ENCODE data around the gene CEP250. TPM values are rescaled to one million over a fixed set of nuclear protein-coding genes. Genes with fewer than 3 reads are reported as not detected.

Gene CEP250
- polyA plus RNA-seq, 1 donor from 2014 or later: 22.0 TPM

DNA sequence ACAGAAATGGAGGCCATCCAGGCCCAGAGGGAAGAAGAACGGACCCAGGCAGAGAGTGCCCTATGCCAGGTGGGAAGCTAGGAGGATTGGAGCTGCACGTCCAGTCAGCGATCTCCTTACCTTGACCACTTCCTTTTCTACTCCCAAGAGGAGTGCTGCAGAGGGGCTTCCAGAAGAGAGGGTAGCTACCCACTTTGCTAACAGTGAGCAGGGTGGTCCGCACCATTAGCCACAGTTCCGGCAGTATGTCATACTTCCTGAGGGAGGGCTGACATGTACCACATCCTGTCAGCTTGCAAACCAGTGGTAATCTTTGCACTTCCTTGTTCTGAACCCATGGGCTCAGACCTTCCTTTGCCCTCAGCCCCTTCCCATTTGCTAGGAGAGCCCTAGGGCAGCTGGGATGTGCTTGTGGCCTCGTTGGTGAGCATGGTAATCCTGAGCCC lies 35.4 kb downstream of the CEP250 start:
- TF ChIP-seq, protein P1, sequence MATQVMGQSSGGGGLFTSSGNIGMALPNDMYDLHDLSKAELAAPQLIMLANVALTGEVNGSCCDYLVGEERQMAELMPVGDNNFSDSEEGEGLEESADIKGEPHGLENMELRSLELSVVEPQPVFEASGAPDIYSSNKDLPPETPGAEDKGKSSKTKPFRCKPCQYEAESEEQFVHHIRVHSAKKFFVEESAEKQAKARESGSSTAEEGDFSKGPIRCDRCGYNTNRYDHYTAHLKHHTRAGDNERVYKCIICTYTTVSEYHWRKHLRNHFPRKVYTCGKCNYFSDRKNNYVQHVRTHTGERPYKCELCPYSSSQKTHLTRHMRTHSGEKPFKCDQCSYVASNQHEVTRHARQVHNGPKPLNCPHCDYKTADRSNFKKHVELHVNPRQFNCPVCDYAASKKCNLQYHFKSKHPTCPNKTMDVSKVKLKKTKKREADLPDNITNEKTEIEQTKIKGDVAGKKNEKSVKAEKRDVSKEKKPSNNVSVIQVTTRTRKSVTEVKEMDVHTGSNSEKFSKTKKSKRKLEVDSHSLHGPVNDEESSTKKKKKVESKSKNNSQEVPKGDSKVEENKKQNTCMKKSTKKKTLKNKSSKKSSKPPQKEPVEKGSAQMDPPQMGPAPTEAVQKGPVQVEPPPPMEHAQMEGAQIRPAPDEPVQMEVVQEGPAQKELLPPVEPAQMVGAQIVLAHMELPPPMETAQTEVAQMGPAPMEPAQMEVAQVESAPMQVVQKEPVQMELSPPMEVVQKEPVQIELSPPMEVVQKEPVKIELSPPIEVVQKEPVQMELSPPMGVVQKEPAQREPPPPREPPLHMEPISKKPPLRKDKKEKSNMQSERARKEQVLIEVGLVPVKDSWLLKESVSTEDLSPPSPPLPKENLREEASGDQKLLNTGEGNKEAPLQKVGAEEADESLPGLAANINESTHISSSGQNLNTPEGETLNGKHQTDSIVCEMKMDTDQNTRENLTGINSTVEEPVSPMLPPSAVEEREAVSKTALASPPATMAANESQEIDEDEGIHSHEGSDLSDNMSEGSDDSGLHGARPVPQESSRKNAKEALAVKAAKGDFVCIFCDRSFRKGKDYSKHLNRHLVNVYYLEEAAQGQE (IDR thresholded peaks at IDR 0.05; ENCODE audit: borderline replicate concordance): no peak
- no peaks in the 10 kb centered on the region for H3K9me2 ChIP-seq (ENCODE audit: insufficient read depth, low read length)
- H3K79me2 ChIP-seq (replicated peaks; ENCODE audit: insufficient read depth, low read length): no peaks in the 10 kb centered on the region
- H3K9me3 ChIP-seq (ENCODE audit: low read length): no peaks in the 10 kb centered on the region
- peaks cover 9% of the 10 kb centered on the region for H3K36me3 ChIP-seq (ENCODE audit: insufficient read depth, low read length)
- no peak overlapping the region for H3K4me2 ChIP-seq (ENCODE audit: low read length)
- no peak overlapping the region for H3K27ac ChIP-seq (ENCODE audit: low read length)
- no peak overlapping the region for H3K4me3 ChIP-seq (ENCODE audit: low read length)
- no peaks in the 10 kb centered on the region for H3K27me3 ChIP-seq (ENCODE audit: insufficient read depth, low read depth, low read length)
- no peak overlapping the region for H2AFZ ChIP-seq (ENCODE audit: low read depth, low read length)
- H4K20me1 ChIP-seq (ENCODE audit: insufficient read depth): no peaks in the 10 kb centered on the region
- H3F3A ChIP-seq (ENCODE audit: insufficient read depth, low read length, poor library complexity, severe bottlenecking): no peaks in the 10 kb centered on the region
- no peak overlapping the region for H3K9ac ChIP-seq (ENCODE audit: low read length)

DNA sequence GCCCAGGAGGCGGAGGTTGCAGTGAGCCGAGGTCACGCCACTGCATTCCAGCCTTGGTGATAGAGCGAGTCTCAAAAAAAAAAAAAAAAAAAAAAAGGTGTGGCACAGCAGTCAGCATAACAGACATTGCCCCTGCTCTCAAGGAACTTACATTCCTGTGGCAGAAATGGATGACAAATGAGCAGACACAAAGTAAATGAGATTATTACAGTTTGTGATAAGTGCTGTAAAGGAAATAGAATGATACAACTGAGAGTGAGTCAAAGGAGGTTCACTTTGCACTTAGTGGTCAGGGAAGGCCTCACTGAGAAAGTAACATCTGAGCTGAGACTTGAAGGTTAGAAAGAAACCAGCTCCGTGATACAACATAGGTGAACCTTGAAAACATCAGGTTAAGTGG lies 36.4 kb downstream of the CEP250 start:
- no peaks in the 10 kb centered on the region for H3F3A ChIP-seq (ENCODE audit: insufficient read depth, low read length, poor library complexity, severe bottlenecking)
- no peak overlapping the region for H2AFZ ChIP-seq (ENCODE audit: low read depth, low read length)
- H3K79me2 ChIP-seq (replicated peaks; ENCODE audit: insufficient read depth, low read length): no peaks in the 10 kb centered on the region
- no peaks in the 10 kb centered on the region for H3K27me3 ChIP-seq (ENCODE audit: insufficient read depth, low read depth, low read length)
- no peaks in the 10 kb centered on the region for H3K9me3 ChIP-seq (ENCODE audit: low read length)
- no peak overlapping the region for H3K4me2 ChIP-seq (ENCODE audit: low read length)
- H4K20me1 ChIP-seq (ENCODE audit: insufficient read depth): no peaks in the 10 kb centered on the region
- TF ChIP-seq EP300 (conservative IDR thresholded peaks at IDR 0.05; ENCODE audit: poor library complexity, severe bottlenecking) (no peak), RAD21 (conservative IDR thresholded peaks at IDR 0.05) (no peak), TAF1 (IDR thresholded peaks at IDR 0.05; ENCODE audit: low read depth) (no peak), EZH2 (IDR thresholded peaks at IDR 0.05; ENCODE audit: borderline replicate concordance, insufficient read depth, low read length, poor library complexity, severe bottlenecking) (no peak), SMC3 (conservative IDR thresholded peaks at IDR 0.05; ENCODE audit: poor library complexity) (no peak), POLR2AphosphoS5 (IDR thresholded peaks at IDR 0.05) (no peak), MXI1 (conservative IDR thresholded peaks at IDR 0.05; ENCODE audit: poor library complexity, severe bottlenecking) (no peak)
- TF ChIP-seq, protein P1 (IDR thresholded peaks at IDR 0.05; ENCODE audit: borderline replicate concordance): no peak
- TF ChIP-seq, protein P2, sequence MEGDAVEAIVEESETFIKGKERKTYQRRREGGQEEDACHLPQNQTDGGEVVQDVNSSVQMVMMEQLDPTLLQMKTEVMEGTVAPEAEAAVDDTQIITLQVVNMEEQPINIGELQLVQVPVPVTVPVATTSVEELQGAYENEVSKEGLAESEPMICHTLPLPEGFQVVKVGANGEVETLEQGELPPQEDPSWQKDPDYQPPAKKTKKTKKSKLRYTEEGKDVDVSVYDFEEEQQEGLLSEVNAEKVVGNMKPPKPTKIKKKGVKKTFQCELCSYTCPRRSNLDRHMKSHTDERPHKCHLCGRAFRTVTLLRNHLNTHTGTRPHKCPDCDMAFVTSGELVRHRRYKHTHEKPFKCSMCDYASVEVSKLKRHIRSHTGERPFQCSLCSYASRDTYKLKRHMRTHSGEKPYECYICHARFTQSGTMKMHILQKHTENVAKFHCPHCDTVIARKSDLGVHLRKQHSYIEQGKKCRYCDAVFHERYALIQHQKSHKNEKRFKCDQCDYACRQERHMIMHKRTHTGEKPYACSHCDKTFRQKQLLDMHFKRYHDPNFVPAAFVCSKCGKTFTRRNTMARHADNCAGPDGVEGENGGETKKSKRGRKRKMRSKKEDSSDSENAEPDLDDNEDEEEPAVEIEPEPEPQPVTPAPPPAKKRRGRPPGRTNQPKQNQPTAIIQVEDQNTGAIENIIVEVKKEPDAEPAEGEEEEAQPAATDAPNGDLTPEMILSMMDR (IDR thresholded peaks at IDR 0.05; ENCODE audit: poor library complexity, severe bottlenecking): no peak
- peaks cover 9% of the 10 kb centered on the region for H3K36me3 ChIP-seq (ENCODE audit: insufficient read depth, low read length)
- no peak overlapping the region for H3K4me3 ChIP-seq (ENCODE audit: low read length)
- H3K27ac ChIP-seq (ENCODE audit: low read length): no peak overlapping the region
- no peak overlapping the region for H3K9ac ChIP-seq (ENCODE audit: low read length)
- H3K9me2 ChIP-seq (ENCODE audit: insufficient read depth, low read length): no peaks in the 10 kb centered on the region

Data from neural cell (in vitro differentiated cells).